ENCODE results near the gene CENPT.

CENPT gene

DNA sequence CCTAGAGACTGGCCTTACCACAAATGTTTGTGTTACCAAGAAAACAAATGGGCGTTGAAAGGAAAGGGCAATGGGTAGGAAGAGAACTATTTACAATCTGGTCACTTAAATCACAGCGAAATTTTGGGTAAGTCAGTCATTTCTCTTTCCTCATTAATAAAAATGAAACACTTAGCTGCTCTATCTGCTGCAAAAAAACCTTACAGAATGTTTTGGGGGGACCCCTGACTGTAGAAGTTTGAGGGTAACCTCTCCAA is 1.5 kb downstream of the CENPT start:
- TF ChIP-seq, protein P1, sequence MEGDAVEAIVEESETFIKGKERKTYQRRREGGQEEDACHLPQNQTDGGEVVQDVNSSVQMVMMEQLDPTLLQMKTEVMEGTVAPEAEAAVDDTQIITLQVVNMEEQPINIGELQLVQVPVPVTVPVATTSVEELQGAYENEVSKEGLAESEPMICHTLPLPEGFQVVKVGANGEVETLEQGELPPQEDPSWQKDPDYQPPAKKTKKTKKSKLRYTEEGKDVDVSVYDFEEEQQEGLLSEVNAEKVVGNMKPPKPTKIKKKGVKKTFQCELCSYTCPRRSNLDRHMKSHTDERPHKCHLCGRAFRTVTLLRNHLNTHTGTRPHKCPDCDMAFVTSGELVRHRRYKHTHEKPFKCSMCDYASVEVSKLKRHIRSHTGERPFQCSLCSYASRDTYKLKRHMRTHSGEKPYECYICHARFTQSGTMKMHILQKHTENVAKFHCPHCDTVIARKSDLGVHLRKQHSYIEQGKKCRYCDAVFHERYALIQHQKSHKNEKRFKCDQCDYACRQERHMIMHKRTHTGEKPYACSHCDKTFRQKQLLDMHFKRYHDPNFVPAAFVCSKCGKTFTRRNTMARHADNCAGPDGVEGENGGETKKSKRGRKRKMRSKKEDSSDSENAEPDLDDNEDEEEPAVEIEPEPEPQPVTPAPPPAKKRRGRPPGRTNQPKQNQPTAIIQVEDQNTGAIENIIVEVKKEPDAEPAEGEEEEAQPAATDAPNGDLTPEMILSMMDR (IDR thresholded peaks at IDR 0.05; ENCODE audit: low read depth, low read length) = no peak
- no peak for DNase-seq (ENCODE audit: extremely low read depth, low read depth)

DNA sequence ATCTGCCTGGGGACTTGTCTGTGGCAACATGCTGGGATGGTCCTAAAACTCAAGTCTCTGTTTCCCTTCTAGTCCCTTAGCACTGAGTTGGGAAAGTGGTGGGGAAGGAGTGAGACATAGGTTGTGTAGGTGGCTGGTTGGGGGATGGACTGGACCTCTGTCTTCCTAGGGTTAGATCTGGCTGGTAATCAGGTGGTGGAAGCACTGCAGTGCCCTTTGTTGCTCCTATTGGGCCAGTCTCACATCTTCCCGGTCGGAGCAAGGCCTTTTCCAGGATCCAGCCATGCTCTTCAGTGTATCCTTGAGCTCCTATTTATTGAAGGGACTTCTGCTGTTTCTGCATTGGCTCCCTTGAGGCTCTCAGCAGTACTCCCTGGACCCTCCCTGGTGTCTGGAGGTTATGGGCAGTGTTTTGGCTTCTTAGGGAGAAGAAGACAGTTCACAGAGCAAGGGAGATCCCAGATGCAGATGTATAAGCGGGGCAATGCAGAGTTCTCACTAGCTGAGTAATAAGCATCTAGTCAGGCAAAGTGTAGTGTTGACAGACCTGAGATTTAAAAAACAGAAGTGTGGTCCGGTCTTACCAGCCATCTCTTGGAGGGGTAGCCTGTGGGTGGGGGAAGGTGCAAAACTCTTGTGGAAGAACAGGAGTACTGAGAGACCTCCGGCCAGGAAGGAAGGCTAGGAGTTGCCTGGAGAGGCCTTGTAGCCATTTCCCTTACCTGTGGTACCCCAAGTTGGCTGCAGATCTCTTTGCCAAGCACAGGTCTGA is 2.0 kb downstream of the CENPT start:
- DNase-seq (ENCODE audit: extremely low read depth, low read depth) = no peak
- TF ChIP-seq, protein P1 (IDR thresholded peaks at IDR 0.05; ENCODE audit: low read depth, low read length) = no peak

DNA sequence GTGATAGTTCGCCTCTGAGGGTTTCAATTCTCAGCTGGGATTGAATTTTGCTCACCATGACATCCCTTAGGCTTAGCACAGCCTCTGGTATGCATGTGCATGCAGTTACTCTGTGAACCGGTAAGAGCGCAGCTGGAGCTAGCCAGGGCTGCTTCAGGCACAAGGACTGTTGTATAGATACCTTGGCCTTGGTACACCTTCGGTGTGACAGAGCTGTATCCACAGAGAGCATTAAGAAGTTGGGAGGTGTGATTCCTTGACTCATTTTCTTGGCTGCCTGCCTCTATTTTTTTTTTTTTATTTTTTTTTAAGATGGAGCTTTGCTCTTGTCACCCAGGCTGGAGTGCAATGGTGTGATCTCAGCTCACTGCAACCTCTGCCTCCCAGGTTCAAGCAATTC is 3.0 kb downstream of the CENPT start:
- TF ChIP-seq, protein P1 (IDR thresholded peaks at IDR 0.05; ENCODE audit: low read depth, low read length) = no peak; the same call in 1 of the 2 replicates
- DNase-seq (ENCODE audit: extremely low read depth, low read depth) = no peak

DNA sequence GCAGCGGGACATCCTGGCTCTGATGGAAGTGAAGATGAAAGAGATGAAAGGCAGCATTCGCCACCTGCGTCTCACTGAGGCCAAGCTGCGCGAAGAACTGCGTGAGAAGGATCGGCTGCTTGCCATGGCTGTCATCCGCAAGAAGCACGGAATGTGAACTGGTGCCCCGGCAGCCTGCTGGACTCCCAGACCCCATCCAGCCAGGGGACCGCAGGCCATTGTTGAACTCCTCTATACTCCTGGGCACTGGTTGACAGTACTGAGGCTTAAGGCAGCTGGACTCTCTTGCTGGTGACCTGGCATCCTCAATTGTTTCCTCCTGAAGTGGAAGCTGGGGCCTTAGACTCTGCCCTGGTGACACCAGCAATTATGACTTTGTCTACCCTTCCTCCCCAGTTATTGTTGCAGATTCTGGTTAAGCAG is 4.1 kb downstream of the CENPT start:
- TF ChIP-seq, protein P1 (IDR thresholded peaks at IDR 0.05; ENCODE audit: low read depth, low read length) = no peak
- no peak for DNase-seq (ENCODE audit: extremely low read depth, low read depth)

DNA sequence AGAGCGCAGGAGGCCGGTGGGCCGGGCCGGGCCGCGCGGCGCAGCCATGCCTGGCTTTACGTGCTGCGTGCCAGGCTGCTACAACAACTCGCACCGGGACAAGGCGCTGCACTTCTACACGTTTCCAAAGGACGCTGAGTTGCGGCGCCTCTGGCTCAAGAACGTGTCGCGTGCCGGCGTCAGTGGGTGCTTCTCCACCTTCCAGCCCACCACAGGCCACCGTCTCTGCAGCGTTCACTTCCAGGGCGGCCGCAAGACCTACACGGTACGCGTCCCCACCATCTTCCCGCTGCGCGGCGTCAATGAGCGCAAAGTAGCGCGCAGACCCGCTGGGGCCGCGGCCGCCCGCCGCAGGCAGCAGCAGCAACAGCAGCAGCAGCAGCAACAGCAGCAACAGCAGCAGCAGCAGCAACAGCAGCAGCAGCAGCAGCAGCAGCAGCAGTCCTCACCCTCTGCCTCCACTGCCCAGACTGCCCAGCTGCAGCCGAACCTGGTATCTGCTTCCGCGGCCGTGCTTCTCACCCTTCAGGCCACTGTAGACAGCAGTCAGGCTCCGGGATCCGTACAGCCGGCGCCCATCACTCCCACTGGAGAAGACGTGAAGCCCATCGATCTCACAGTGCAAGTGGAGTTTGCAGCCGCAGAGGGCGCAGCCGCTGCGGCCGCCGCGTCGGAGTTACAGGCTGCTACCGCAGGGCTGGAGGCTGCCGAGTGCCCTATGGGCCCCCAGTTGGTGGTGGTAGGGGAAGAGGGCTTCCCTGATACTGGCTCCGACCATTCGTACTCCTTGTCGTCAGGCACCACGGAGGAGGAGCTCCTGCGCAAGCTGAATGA is 4.8 kb downstream of the CENPT start:
- no peak for DNase-seq (ENCODE audit: extremely low read depth, low read depth)
- TF ChIP-seq, protein P1 (IDR thresholded peaks at IDR 0.05; ENCODE audit: low read depth, low read length) = peak; percentile 37

DNA sequence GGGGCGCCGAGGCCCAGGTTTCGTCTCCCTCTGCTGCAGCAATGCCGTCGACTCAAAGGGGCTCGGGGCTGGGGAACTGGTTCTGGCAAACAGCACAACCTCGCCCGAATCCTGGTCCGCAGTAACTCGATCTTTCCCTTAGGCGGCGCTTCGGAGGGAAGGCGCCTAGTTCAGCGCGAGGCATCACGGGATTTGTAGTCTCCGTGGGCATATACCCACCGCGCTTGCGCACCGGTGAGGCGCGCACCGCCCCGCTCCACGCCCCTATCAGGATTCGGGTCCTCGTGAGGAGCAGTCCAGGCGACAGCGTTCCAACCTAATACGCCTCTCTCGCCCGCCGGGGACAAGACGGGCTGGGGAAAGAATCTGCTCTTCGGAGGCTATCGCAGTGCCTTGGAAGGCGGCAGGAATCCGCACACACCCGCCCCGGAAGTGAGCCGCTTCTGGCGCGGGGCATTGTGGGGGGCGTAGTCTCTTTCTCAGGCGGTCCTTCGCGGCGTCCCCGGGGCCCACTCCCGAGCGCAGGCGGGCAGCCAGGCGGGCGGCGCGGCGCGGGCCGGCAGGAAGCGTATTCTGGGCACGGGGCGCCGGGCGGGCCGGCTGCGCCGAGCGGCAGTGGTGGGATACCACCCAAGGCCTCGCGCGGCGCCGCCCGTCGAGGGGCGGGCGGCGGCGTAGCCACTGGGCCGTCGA is 5.5 kb downstream of the CENPT start, which contains the start of gene THAP11:
Gene THAP11 (plus strand): TSS at position 505 of the 693 bp plus-strand sequence. CDS start 235 bp downstream, outside the sequence.
- DNase-seq (ENCODE audit: extremely low read depth, low read depth) = peak; percentile 82
- TF ChIP-seq, protein P1 (IDR thresholded peaks at IDR 0.05; ENCODE audit: low read depth, low read length) = peak; percentile 80
